Smooth muscle cell of bladder (primary cell): Measurements from ENCODE around the gene ERN2. TPM values are rescaled to one million over a fixed set of nuclear protein-coding genes. Genes with fewer than 3 reads are reported as not detected.

Experiments
- total RNA-seq: library from RNA; depleted of rRNA; stranded (reverse); fragments of >200 nt; gene quantifications from 2 replicates; pipeline ENCODE4 v1.2.3, GENCODE V29; 2014

Gene ERN2
- 0.14 TPM in 1 of 2 replicates, not detected in the other for total RNA-seq

GRCh38 chr16:23712976-23713375 is at the start of gene ERN2:
Gene ERN2 (minus strand): TSS chr16:23713222. CDS start chr16:23713187, 35 bp downstream.

GRCh38 chr16:23754594-23755483 is 41.8 kb upstream of the ERN2 start, which contains the start of gene CHP2:
Gene CHP2 (plus strand): TSS chr16:23755026. CDS start chr16:23755050, 24 bp downstream.

GRCh38 chr16:23678430-23679273 is 34.4 kb downstream of the ERN2 start, which contains the start of gene PLK1:
Gene PLK1 (plus strand): TSS chr16:23678889. CDS start chr16:23678933, 44 bp downstream.

GRCh38 chr16:23640931-23641765 is 71.9 kb downstream of the ERN2 start, which contains the start of the genes DCTN5 and PALB2:
Gene DCTN5 (plus strand): TSS chr16:23641466. CDS start chr16:23641543, 77 bp downstream.
Gene PALB2 (minus strand): TSS chr16:23641310. CDS start chr16:23641157, 153 bp downstream.

Other genes with a start within 250 kb of the ERN2 start
- 15.9 and 26.3 TPM in 2 replicates for gene GGA2, start 202.7 kb downstream of the ERN2 start, total RNA-seq
- gene EARS2, start 155.9 kb downstream of the ERN2 start, total RNA-seq, result 25.5 and 33.0 TPM in 2 replicates
- 54.0 and 69.2 TPM in 2 replicates for gene UBFD1, start 155.5 kb downstream of the ERN2 start, total RNA-seq
- gene NDUFAB1, start 116.9 kb downstream of the ERN2 start, total RNA-seq, result 48.1 and 57.0 TPM in 2 replicates
- 5.4 and 7.3 TPM in 2 replicates for gene PALB2, start 71.9 kb downstream of the ERN2 start, total RNA-seq
- gene DCTN5, start 71.8 kb downstream of the ERN2 start, total RNA-seq, result 44.5 and 54.4 TPM in 2 replicates
- 2.2 and 2.4 TPM in 2 replicates for gene PLK1, start 34.3 kb downstream of the ERN2 start, total RNA-seq
- gene CHP2, start 41.8 kb upstream of the ERN2 start, total RNA-seq, result not detected in 2 replicates
- gene PRKCB, start 122.8 kb upstream of the ERN2 start, total RNA-seq, result under 0.01 and 0.28 TPM in 2 replicates